GM12875 (cell line): ENCODE results near the gene DNAJC16.

Experiments used
- H3K4me3 ChIP-seq: one replicate; pipeline ENCODE4 v1.5.1; 2011; ENCODE audit warnings: low read depth, low read length, control low read depth
- TF ChIP-seq, protein P1 (sequence below): IDR thresholded peaks from 2 replicates; pipeline ENCODE4 v1.5.1; 2011; ENCODE audit warnings: low read depth, mild to moderate bottlenecking, control low read depth, inconsistent platforms, low read length, moderate library complexity, borderline replicate concordance; ENCODE audit not compliant: insufficient read depth

DNAJC16 gene

DNA sequence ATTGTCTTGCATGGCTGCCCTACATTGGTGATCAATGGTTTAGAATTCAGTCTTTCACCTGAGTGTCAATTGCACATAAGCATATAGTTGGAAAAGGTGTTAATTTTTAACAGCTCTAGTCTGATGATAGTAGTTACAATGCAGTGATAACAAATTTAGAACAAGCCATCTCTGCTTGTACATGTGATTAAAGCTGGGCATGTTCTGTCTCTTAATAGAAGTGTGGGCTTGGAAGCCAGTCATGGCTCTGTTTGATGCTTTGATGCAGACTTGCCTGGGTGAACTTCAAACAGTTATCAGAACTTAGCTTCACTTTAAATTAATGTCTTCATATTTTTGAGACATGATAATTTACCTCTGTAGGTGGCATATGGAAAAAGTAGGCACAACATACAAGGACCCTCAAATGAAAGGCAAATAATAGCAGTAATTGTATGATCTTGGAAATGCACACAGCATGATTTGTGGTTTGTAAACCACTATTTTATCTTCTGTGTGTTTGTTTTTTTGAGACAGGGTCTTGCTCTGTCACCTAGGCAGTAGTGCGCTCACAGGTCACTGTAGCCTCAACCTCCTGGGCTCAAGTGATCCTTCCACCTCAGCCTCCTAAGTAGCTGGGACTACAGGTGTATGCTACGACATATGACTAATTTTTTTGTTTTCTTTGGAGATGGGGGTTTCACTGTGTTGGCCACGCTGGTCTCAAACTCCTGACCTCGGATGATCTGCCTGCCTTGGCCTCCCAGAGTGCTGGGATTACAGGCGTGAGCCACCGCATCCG, 94.4 kb downstream of the DNAJC16 start:
- TF ChIP-seq, protein P1, sequence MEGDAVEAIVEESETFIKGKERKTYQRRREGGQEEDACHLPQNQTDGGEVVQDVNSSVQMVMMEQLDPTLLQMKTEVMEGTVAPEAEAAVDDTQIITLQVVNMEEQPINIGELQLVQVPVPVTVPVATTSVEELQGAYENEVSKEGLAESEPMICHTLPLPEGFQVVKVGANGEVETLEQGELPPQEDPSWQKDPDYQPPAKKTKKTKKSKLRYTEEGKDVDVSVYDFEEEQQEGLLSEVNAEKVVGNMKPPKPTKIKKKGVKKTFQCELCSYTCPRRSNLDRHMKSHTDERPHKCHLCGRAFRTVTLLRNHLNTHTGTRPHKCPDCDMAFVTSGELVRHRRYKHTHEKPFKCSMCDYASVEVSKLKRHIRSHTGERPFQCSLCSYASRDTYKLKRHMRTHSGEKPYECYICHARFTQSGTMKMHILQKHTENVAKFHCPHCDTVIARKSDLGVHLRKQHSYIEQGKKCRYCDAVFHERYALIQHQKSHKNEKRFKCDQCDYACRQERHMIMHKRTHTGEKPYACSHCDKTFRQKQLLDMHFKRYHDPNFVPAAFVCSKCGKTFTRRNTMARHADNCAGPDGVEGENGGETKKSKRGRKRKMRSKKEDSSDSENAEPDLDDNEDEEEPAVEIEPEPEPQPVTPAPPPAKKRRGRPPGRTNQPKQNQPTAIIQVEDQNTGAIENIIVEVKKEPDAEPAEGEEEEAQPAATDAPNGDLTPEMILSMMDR, result no peak
- no peak overlapping the region for H3K4me3 ChIP-seq

DNA sequence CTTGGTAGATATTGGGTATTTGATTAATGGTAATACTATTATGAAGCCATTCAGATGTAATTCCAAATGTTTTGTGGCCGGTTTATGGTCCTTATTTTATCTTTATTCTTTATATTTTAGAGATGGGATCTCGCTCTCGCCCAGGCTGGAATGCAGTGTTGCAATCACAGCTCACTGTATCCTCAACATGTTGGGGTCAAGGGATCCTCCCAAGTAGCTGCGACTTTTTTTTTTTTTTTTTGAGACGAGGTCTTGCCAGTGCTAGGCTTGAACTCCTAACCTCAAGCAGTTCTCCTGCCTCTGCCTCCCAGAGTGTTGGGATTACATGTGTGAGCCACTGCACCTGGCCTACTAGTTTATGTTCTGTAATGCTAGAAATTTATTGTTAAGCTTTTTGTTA, 95.3 kb downstream of the DNAJC16 start:
- no peak overlapping the region for H3K4me3 ChIP-seq
- TF ChIP-seq, protein P1, result no peak

DNA sequence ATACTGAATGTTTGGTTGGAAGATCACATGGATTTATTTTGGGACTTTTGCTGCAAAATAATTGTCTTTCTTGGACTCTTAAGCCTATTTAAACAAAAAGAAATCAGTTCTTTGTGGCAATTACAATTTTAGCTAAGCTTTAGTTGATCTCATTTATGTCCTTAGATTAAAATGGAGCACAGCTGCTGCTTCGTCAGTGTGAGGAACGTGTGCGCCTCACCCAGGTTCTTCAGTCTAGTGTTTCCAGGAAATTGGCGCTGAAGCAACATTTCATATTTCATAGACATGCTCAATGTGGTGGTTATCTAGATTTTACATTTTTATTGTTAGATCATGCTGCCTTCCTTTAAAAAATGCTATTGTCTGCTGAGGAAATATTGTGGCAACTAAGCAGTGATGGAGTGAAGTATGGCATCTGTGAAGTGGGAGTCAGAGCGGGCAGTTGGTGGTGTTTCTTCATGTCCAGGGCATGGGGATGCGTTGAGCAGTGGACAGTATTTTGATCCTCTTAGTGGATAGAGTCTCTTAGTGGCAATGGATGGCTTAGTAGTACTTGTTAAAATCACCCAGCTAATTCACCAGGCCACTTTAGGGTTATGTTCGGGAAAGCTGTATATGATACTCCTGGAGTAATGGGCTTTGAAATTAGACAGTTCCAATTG, 96.2 kb downstream of the DNAJC16 start:
- no peak overlapping the region for H3K4me3 ChIP-seq
- TF ChIP-seq, protein P1, result no peak

- TF ChIP-seq, protein P1, result no peak
- no peak overlapping the region for H3K4me3 ChIP-seq
These were observed 96.8 kb downstream of the DNAJC16 start for GRCh38 chr1:15623435-15623834.

DNA sequence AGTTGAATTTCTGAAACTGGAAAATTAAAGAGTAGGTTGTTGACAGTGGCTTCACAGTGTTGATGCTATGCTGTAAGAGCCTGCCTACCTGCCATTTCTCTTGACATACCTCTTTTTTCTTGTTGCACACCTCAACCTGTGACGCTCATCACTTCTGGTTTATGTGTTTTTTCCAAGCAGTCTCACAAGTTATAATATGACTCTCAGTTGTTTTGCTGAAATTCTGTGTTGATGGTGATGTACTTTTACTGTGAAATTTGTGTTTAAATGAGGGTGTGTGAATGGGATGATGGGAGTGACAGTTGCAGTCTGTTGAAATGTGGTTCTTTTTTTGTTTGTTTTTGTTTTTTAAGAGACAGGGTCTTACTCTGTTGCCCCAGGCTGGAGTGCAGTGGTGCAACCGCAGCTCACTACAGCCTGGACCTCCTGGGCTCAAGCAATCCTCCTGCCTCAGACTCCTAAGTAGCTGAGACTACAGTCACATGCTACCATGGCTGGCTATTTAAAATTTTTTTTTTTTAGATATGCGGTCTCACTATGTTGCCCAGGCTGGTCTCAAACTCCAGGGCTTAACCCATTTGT, 97.6 kb downstream of the DNAJC16 start:
- H3K4me3 ChIP-seq, result no peak overlapping the region
- TF ChIP-seq, protein P1, result no peak

DNA sequence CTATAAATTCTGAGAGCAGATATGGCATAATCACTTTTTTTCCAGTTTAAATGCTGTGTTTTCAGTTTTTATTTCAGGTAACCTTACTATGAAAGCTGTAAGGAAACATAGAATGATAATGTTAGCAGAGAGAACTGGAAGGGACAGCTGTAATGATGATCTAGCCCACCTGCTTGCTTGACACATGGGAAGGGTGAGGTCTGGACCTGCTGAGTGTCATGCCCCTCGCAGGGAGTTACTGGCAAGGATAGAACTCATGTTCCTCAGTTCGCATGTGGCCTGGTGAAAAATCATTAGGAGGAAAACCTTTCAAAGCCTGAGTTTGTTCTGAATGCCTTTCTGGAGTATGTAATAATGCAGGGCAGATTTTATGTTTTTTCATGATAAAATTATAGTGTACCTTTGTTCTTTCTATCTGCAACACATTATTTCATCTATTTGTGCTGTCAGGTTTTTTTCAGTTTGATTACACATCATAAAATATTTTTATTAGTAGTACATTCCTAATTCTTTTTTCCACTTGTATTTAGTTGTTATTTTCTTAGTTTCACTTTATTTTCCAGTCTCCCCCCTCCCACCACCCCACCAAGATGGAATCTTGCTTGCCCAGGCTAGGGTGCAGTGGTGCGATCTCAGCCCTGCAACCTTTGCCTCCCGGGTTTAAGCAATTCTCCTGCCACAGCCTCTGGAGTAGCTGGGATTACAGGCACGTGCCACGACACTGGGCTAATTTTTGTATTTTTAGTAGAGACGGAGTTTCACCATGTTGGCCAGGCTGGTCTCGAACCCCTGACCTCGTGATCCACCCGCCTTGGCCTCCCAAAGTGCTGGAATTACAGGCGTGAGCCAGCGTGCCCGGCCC, 98.6 kb downstream of the DNAJC16 start:
- TF ChIP-seq, protein P1, result no peak
- H3K4me3 ChIP-seq, result no peak overlapping the region
